Peyer's patch (tissue), 4 donors: ENCODE results near the gene GNAS-AS1. TPM values are rescaled to one million over a fixed set of nuclear protein-coding genes. Genes with fewer than 3 reads are reported as not detected.
A peak's percentile ranks its signal among the peaks of the same experiment; 100 is the strongest.

Experiments used
- DNase-seq, 3 donors: peaks; one replicate each; pipeline ENCODE4 v3.0.0-alpha.2; 2017 to 2019
- H3K27ac ChIP-seq, 4 donors: fragments of 200-600 bp; sonication (generic); one replicate each; pipeline ENCODE4 v1.5.1; 2016 to 2019
- H3K27me3 ChIP-seq, 2 donors: fragments of 200-600 bp; sonication (generic); one replicate each; pipeline ENCODE4 v1.5.1; 2019
- H3K36me3 ChIP-seq, 3 donors: fragments of 200-600 bp; sonication (generic); one replicate each; pipeline ENCODE4 v1.5.1; 2016 to 2019
- H3K4me1 ChIP-seq, 4 donors: fragments of 200-600 bp; sonication (generic); one replicate each; pipeline ENCODE4 v1.5.1; 2016 to 2019
- H3K4me3 ChIP-seq, 4 donors: fragments of 200-600 bp; sonication (generic); 1 replicate in 3 of 4; 2 replicates in 1 of 4; pipeline ENCODE4 v1.5.1; 2016 to 2019; ENCODE audit warnings: mild to moderate bottlenecking in 1 of 4
- H3K9me3 ChIP-seq, 4 donors: fragments of 200-600 bp; sonication (generic); one replicate each; pipeline ENCODE4 v1.5.1; 2016 to 2019; ENCODE audit warnings: mild to moderate bottlenecking in 1 of 4
- CTCF ChIP-seq, 6 experiments: fragments of 450-650 bp in 4 of 6; fragments of 200-600 bp in 2 of 6; sonication (generic) in 1 of 6; IDR thresholded peaks; one replicate each; pipeline ENCODE4 v1.5.1; 2017 to 2019; ENCODE audit warnings: antibody characterized with exemption in 6 of 6, mild to moderate bottlenecking in 3 of 6, moderate library complexity in 1 of 6
- POLR2A ChIP-seq, 2 donors: fragments of 450-650 bp; IDR thresholded peaks; one replicate each; pipeline ENCODE4 v1.5.1; 2017; ENCODE audit warnings: antibody characterized with exemption in 2 of 2, mild to moderate bottlenecking in 2 of 2, moderate library complexity in 2 of 2
- total RNA-seq, 4 donors: library from RNA; depleted of rRNA; stranded (reverse); fragments of >200 nt; gene quantifications; one replicate each; pipeline ENCODE4 v1.1.0, GENCODE V29; 2016

The GNAS-AS1 gene
- total RNA-seq, 4 donors from 2014 or later = 0.67 to 1.3 TPM; not detected in 2

- TF ChIP-seq POLR2A (IDR thresholded peaks at IDR 0.05) (no peak), CTCF (IDR thresholded peaks at IDR 0.05) (no peak)
- no peaks in the 10 kb centered on the region for H3K9me3 ChIP-seq
- no peaks in the 10 kb centered on the region for H3K27me3 ChIP-seq
- H3K36me3 ChIP-seq = peaks cover 0 to 17% (median 0%) of the 10 kb centered on the region in 3 donors
- H3K4me1 ChIP-seq = peaks cover 0 to 49% (median 12%) of the 10 kb centered on the region in 4 donors
- no peak overlapping the region for H3K4me3 ChIP-seq
- DNase-seq = no peak
- H3K27ac ChIP-seq = no peak overlapping the region
Measured at GRCh38 chr20:58896820-58897219, 46.1 kb upstream of the GNAS-AS1 start.

DNA sequence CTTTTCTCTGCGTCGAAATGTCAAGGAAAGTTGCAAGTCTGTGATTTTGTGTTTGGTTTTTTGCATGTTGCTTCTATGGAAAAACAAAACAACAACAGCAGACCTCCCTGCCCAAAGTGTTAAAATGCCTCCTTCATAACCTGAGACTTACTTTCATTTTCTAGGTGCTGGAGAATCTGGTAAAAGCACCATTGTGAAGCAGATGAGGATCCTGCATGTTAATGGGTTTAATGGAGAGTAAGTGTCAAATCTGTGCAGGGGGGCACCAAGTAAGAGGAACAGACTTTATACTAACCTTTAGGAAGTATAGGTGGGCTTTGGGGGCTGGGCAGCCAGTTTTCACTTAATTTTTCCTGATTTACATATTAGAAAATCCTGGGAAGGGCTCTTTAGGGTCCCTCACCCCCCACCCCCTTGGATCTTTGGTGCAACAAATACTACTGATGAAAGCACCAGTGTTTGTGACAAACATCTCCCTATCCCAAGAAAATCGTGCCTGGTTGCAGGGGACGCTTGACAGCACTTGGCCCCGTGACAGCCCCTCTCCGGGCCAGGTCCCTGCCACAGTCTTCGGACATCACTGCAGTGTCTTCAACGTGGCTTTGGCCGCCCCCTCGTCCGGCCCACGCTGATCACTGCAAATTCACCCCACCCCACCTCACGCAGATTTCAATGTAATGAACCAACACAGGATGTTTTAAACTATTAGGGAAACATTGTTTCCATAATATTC, 44.9 kb upstream of the GNAS-AS1 start:
- no peak overlapping the region for H3K4me3 ChIP-seq
- no peaks in the 10 kb centered on the region for H3K27me3 ChIP-seq
- TF ChIP-seq POLR2A (IDR thresholded peaks at IDR 0.05) (no peak), CTCF (IDR thresholded peaks at IDR 0.05) (no peak)
- peaks cover 0 to 49% (median 12%) of the 10 kb centered on the region in 4 donors for H3K4me1 ChIP-seq
- no peak for DNase-seq
- no peaks in the 10 kb centered on the region for H3K9me3 ChIP-seq
- peak overlapping the region in 2 of 4 donors; percentile 4 to 5 for H3K27ac ChIP-seq
- peaks cover 0 to 17% (median 0%) of the 10 kb centered on the region in 3 donors for H3K36me3 ChIP-seq

GRCh38 chr20:58894652-58895447, 44.1 kb upstream of the GNAS-AS1 start:
- no peak for TF ChIP-seq CTCF (IDR thresholded peaks at IDR 0.05)
- TF ChIP-seq POLR2A (IDR thresholded peaks at IDR 0.05) = no peak
- Histone ChIP-seq H3K4me1 (peaks cover 0 to 49% (median 12%) of the 10 kb centered on the region in 4 donors), H3K27ac (no peak overlapping the region), H3K9me3 (no peaks in the 10 kb centered on the region), H3K27me3 (no peaks in the 10 kb centered on the region), H3K4me3 (no peak overlapping the region), H3K36me3 (peaks cover 0 to 14% (median 0%) of the 10 kb centered on the region in 3 donors)
- DNase-seq = no peak

- peaks cover 0 to 6% (median 0%) of the 10 kb centered on the region in 3 donors for H3K36me3 ChIP-seq
- H3K4me1 ChIP-seq = peaks cover 0 to 45% (median 12%) of the 10 kb centered on the region in 4 donors
- no peaks in the 10 kb centered on the region for H3K9me3 ChIP-seq
- TF ChIP-seq CTCF (IDR thresholded peaks at IDR 0.05) = no peak
- TF ChIP-seq POLR2A (IDR thresholded peaks at IDR 0.05) = no peak
- DNase-seq = peak in 1 of 3 donors; percentile 58
- peak overlapping the region in 2 of 4 donors; percentile 99 for H3K27ac ChIP-seq
- no peaks in the 10 kb centered on the region for H3K27me3 ChIP-seq
- peak overlapping the region in 1 of 4 donors; percentile 98 for H3K4me3 ChIP-seq
Measured at GRCh38 chr20:58893355-58894120, 42.8 kb upstream of the GNAS-AS1 start.

DNA sequence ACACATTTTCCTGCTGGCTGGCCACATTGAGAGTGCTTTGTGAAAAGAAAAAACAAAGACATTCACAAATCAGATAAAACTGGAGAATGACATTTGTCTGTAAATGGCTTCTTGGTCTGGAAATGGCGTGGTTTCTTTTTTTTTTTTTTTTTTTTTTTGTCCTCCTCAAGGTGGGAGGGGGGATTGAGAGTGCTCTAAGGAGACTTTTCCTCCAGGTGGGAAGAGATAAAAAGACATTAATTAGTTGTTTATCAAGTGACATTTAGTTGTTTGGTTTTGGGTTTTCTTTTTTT, 42.2 kb upstream of the GNAS-AS1 start:
- Histone ChIP-seq H3K27me3 (no peaks in the 10 kb centered on the region), H3K36me3 (peaks cover 0 to 5% (median 0%) of the 10 kb centered on the region in 3 donors), H3K4me1 (peaks cover 0 to 45% (median 12%) of the 10 kb centered on the region in 4 donors), H3K4me3 (peak overlapping the region; percentile 79 to 98 (median 88)), H3K9me3 (no peaks in the 10 kb centered on the region), H3K27ac (peak overlapping the region; percentile 95 to 99 (median 98))
- DNase-seq = no peak
- TF ChIP-seq POLR2A (IDR thresholded peaks at IDR 0.05) (no peak), CTCF (IDR thresholded peaks at IDR 0.05) (no peak)
